IMR-90 (cell line): ENCODE measurements around the gene ZNF454. TPM values are rescaled to one million over a fixed set of nuclear protein-coding genes. Genes with fewer than 3 reads are reported as not detected.

Experiments
- ATAC-seq: fragments of 200-7000 bp; cut with Tn5 transposase; 2 replicates; pipeline ENCODE4 v1.9.1; 2020; ENCODE audit warnings: low read depth, mild to moderate bottlenecking, moderate library complexity
- BruUV-seq: library from RNA; stranded (reverse); fragments of 400-500 nt; replicated peaks from 2 replicates; lab custom pipeline; 2021; lab: Mats Ljungman, UMichigan
- CTCF ChIA-PET: fragments of 300-600 bp; formaldehyde crosslinking; extraction: SDS; loops from one replicate; lab custom pipeline; 2021; ENCODE audit warnings: antibody characterized with exemption; lab: Yijun Ruan, JAX
- POLR2A ChIA-PET: fragments of 300-600 bp; sonication (Branson Sonifier 250); formaldehyde crosslinking; loops from one replicate; lab custom pipeline; 2022; ENCODE audit warnings: antibody characterized with exemption; ENCODE audit not compliant: unreplicated experiment; lab: Charles Lee
- DNase-seq: peaks from one replicate; pipeline ENCODE4 v3.0.0; 2013
- H2AFZ ChIP-seq: replicated peaks from 2 replicates; pipeline ENCODE3; 2013; ENCODE audit warnings: low read length, mild to moderate bottlenecking; ENCODE audit not compliant: poor library complexity
- H2AK5ac ChIP-seq: 2 replicates; pipeline ENCODE4 v1.6.1; 2013; ENCODE audit warnings: low read depth, low read length, inconsistent platforms
- H2AK9ac ChIP-seq: replicated peaks from 2 replicates; pipeline ENCODE3; 2013; ENCODE audit warnings: mild to moderate bottlenecking, low read depth, low read length, moderate library complexity; ENCODE audit not compliant: poor library complexity
- H2BK120ac ChIP-seq: 2 replicates; pipeline ENCODE4 v1.6.1; 2013; ENCODE audit warnings: low read depth, low read length, inconsistent platforms
- H2BK15ac ChIP-seq: 3 replicates; pipeline ENCODE4 v1.6.1; 2013; ENCODE audit warnings: low read depth, low read length, inconsistent platforms
- H2BK20ac ChIP-seq: 2 replicates; pipeline ENCODE4 v1.6.1; 2013; ENCODE audit warnings: low read depth, mild to moderate bottlenecking, inconsistent platforms, low read length, moderate library complexity
- H2BK5ac ChIP-seq: 2 replicates; pipeline ENCODE4 v1.6.1; 2013; ENCODE audit warnings: mild to moderate bottlenecking, low read depth, low read length, inconsistent platforms; ENCODE audit not compliant: poor library complexity, severe bottlenecking
- H3K14ac ChIP-seq: replicated peaks from 2 replicates; pipeline ENCODE4 v1.6.1; 2013; ENCODE audit warnings: low read depth, low read length, inconsistent platforms
- H3K18ac ChIP-seq: 2 replicates; pipeline ENCODE4 v1.6.1; 2013; ENCODE audit warnings: low read depth, low read length, control low read depth
- H3K23ac ChIP-seq: 2 replicates; pipeline ENCODE4 v1.6.1; 2013; ENCODE audit warnings: low read depth, low read length, inconsistent platforms
- H3K27ac ChIP-seq: 2 replicates; pipeline ENCODE4 v1.5.1; 2013; ENCODE audit warnings: mild to moderate bottlenecking, control low read depth, low read length; ENCODE audit not compliant: insufficient read depth
- H3K27me3 ChIP-seq: 2 replicates; pipeline ENCODE4 v1.6.1; 2013; ENCODE audit warnings: low read length; ENCODE audit not compliant: control insufficient read depth, insufficient read depth
- H3K36me3 ChIP-seq: 2 replicates; pipeline ENCODE4 v1.6.1; 2013; ENCODE audit warnings: low read length, mixed read lengths; ENCODE audit not compliant: control insufficient read depth, insufficient read depth
- H3K4ac ChIP-seq: 2 replicates; pipeline ENCODE4 v1.6.1; 2013; ENCODE audit warnings: low read depth, low read length, inconsistent platforms
- H3K4me1 ChIP-seq: 2 replicates; pipeline ENCODE4 v1.6.1; 2013; ENCODE audit warnings: low read length, mixed read lengths; ENCODE audit not compliant: control insufficient read depth, insufficient read depth
- H3K4me2 ChIP-seq: 2 replicates; pipeline ENCODE4 v1.6.1; 2013; ENCODE audit warnings: low read depth, mild to moderate bottlenecking, control low read depth, low read length, moderate library complexity
- H3K4me3 ChIP-seq: 2 replicates; pipeline ENCODE4 v1.5.1; 2013; ENCODE audit warnings: low read depth, mild to moderate bottlenecking, control low read depth, low read length, moderate library complexity; ENCODE audit not compliant: insufficient read depth
- H3K56ac ChIP-seq: 2 replicates; pipeline ENCODE4 v1.6.1; 2013; ENCODE audit warnings: low read length, inconsistent platforms; ENCODE audit not compliant: insufficient read depth; ENCODE audit errors: extremely low read depth
- H3K79me1 ChIP-seq, 2 experiments: 2 replicates each; pipeline ENCODE4 v1.6.1; 2013; ENCODE audit warnings: low read length in 2 of 2, inconsistent platforms in 1 of 2, low read depth in 1 of 2
- H3K9ac ChIP-seq: 2 replicates; pipeline ENCODE4 v1.6.1; 2013; ENCODE audit warnings: low read depth, low read length, control low read depth
- H3K9me1 ChIP-seq: 2 replicates; pipeline ENCODE4 v1.6.1; 2013; ENCODE audit warnings: low read length, inconsistent platforms; ENCODE audit not compliant: insufficient read depth
- H3K9me3 ChIP-seq: 2 replicates; pipeline ENCODE4 v1.6.1; 2013; ENCODE audit warnings: low read length; ENCODE audit not compliant: control insufficient read depth, insufficient read depth
- H4K20me1 ChIP-seq: 2 replicates; pipeline ENCODE4 v1.6.1; 2013; ENCODE audit warnings: low read length, inconsistent platforms; ENCODE audit not compliant: insufficient read depth
- H4K5ac ChIP-seq: 2 replicates; pipeline ENCODE4 v1.6.1; 2013; ENCODE audit warnings: mild to moderate bottlenecking, low read depth, low read length, control low read depth
- H4K8ac ChIP-seq, 2 experiments: 2 replicates each; pipeline ENCODE4 v1.6.1; 2013; ENCODE audit warnings: low read depth in 2 of 2, low read length in 2 of 2, control low read depth in 1 of 2, inconsistent platforms in 1 of 2
- H4K91ac ChIP-seq: 2 replicates; pipeline ENCODE4 v1.6.1; 2013; ENCODE audit warnings: low read depth, low read length, inconsistent platforms; ENCODE audit not compliant: insufficient read depth
- BHLHE40 ChIP-seq: fragments of 150-350 bp; IDR thresholded peaks from 2 replicates; pipeline ENCODE4 v1.6.1; 2016; ENCODE audit warnings: mild to moderate bottlenecking, low read depth, low read length
- CEBPB ChIP-seq: IDR thresholded peaks from 2 replicates; pipeline ENCODE4 v1.6.1; 2012; ENCODE audit warnings: low read depth, low read length, improper control_type of control experiment
- CHD1 ChIP-seq: IDR thresholded peaks from 2 replicates; pipeline ENCODE4 v1.6.1; 2012; ENCODE audit warnings: low read depth, low read length, improper control_type of control experiment
- FOS ChIP-seq: fragments of 150-350 bp; IDR thresholded peaks from 2 replicates; pipeline ENCODE4 v1.6.1; 2016; ENCODE audit warnings: low read depth, low read length
- MAFK ChIP-seq: IDR thresholded peaks from 2 replicates; pipeline ENCODE4 v1.6.1; 2012; ENCODE audit warnings: low read depth, low read length, improper control_type of control experiment
- MAZ ChIP-seq: IDR thresholded peaks from 2 replicates; pipeline ENCODE4 v1.6.1; 2012; ENCODE audit warnings: low read depth, mild to moderate bottlenecking, low read length, improper control_type of control experiment, moderate library complexity, borderline replicate concordance
- MXI1 ChIP-seq: IDR thresholded peaks from 2 replicates; pipeline ENCODE4 v1.6.1; 2012; ENCODE audit warnings: low read depth, mild to moderate bottlenecking, low read length, moderate library complexity, borderline replicate concordance
- NFE2L2 ChIP-seq: fragments of 150-350 bp; IDR thresholded peaks from 2 replicates; pipeline ENCODE4 v1.6.1; 2016; ENCODE audit warnings: low read depth, mild to moderate bottlenecking, low read length
- POLR2A ChIP-seq: IDR thresholded peaks from 2 replicates; pipeline ENCODE4 v1.6.1; 2012; ENCODE audit warnings: mild to moderate bottlenecking, low read depth, low read length
- RAD21 ChIP-seq: IDR thresholded peaks from 2 replicates; pipeline ENCODE4 v1.6.1; 2012; ENCODE audit warnings: low read length, improper control_type of control experiment
- RCOR1 ChIP-seq: IDR thresholded peaks from 2 replicates; pipeline ENCODE4 v1.6.1; 2012; ENCODE audit warnings: mild to moderate bottlenecking, low read length, improper control_type of control experiment; ENCODE audit not compliant: insufficient replicate concordance
- RFX5 ChIP-seq: IDR thresholded peaks from 2 replicates; pipeline ENCODE4 v1.8.0; 2012; ENCODE audit warnings: low read depth, mild to moderate bottlenecking, low read length, moderate library complexity
- SMC3 ChIP-seq: fragments of 150-350 bp; IDR thresholded peaks from 2 replicates; pipeline ENCODE4 v1.6.1; 2016; ENCODE audit warnings: low read depth, mild to moderate bottlenecking, antibody characterized with exemption, low read length, moderate library complexity
- WGBS, 2 experiments: methylation state at CpG; one replicate each; pipeline versions ENCODE4 v1.1.5 to v1.1.7; 2013; ENCODE audit warnings: missing lambda C conversion rate in 2 of 2; ENCODE audit not compliant: insufficient read length in 1 of 2; ENCODE audit errors: extremely low coverage in 2 of 2; 5-methylcytosine and 5-hydroxymethylcytosine counted together
- dilution Hi-C: fragments of 300-500 bp; cut with HindIII; formaldehyde crosslinking; loops from one replicate; pipeline ENCODE4 v1.14.3; 2018; ENCODE audit warnings: low sequenced_read_pairs; ENCODE audit not compliant: unreplicated experiment
- in situ Hi-C: fragments of 300-500 bp; cut with MboI; formaldehyde crosslinking; loops from 3 replicates; pipeline ENCODE4 v1.14.3; 2019; ENCODE audit warnings: low sequenced_read_pairs, inconsistent platforms, mixed read lengths
- intact Hi-C: fragments of 100-400 bp; cut with micrococcal nuclease; formaldehyde crosslinking; loops from 2 replicates; pipeline ENCODE4 v1.10.0; 2022
- polyA plus RNA-seq, 3 experiments: library from polyadenylated mRNA; depleted of rRNA; stranded (reverse); fragments of >200 nt; gene quantifications; 2 replicates each; pipeline ENCODE4 v1.2.3, GENCODE V29; 2012; ENCODE audit warnings: low replicate concordance in 1 of 3
- total RNA-seq: library from RNA; depleted of rRNA; stranded (reverse); fragments of >200 nt; gene quantifications from 2 replicates; pipeline ENCODE4 v1.2.3, GENCODE V29; 2012
- TF ChIP-seq, protein P1 (sequence below): fragments of 150-350 bp; IDR thresholded peaks from 2 replicates; pipeline ENCODE4 v1.6.1; 2016; ENCODE audit warnings: low read depth, mild to moderate bottlenecking, low read length, moderate library complexity, borderline replicate concordance
- TF ChIP-seq, protein P2 (sequence below): conservative IDR thresholded peaks from 2 replicates; pipeline ENCODE4 v1.5.1; 2012; ENCODE audit warnings: mild to moderate bottlenecking, low read depth, low read length, improper control_type of control experiment
- TF ChIP-seq, protein P3 (sequence below): fragments of 150-350 bp; IDR thresholded peaks from 2 replicates; pipeline ENCODE4 v1.6.1; 2017; ENCODE audit warnings: mild to moderate bottlenecking, antibody characterized with exemption, low read length, low read depth

The ZNF454 gene
- total and polyA plus RNA-seq, 2 of the 4 experiments (the other 2 are of a cell fraction): 0.12 to 0.18 TPM

DNA sequence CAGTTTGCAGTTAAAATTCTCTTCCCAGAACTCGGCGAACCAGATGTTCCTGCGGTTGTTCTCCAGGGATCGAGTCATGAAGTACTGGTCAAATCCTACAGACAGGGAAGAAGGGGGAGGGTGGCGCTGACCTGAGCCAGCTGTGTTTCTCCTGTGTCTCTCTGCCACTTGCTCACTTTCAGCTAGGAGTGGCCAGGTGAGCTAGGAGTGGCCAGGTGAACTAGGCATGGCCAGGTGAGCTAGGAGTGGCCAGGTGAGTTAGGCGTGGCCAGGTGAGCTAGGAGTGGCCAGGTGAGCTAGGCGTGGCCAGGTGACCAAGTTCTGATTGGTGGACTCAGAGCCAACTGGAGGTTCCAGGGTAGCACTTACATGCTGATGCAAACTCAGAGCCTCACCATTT lies 48.3 kb downstream of the ZNF454 start:
- intact Hi-C loops (no loop called here), dilution Hi-C loops (no loop called here)

More for the DNA sequence above, 48.3 kb downstream of the ZNF454 start:
- Histone ChIP-seq H3K4ac (no peak overlapping the region), H2AK5ac (no peak overlapping the region), H2BK15ac (no peak overlapping the region), H2BK5ac (no peak overlapping the region), H2AFZ (no peak overlapping the region), H3K4me1 (no peaks in the 10 kb centered on the region), H2BK20ac (no peak overlapping the region), H3K9me1 (no peaks in the 10 kb centered on the region), H3K14ac (no peak overlapping the region), H4K20me1 (no peaks in the 10 kb centered on the region), H3K18ac (no peak overlapping the region), H3K9me3 (peaks cover 70% of the 10 kb centered on the region), H4K91ac (no peak overlapping the region), H3K36me3 (no peaks in the 10 kb centered on the region), H3K27me3 (peaks cover 1% of the 10 kb centered on the region; the same call in 1 of the 2 replicates), H3K56ac (no peak overlapping the region), H3K4me3 (no peak overlapping the region), H3K79me1 (no peaks in the 10 kb centered on the region), H4K8ac (no peak overlapping the region), H4K5ac (no peak overlapping the region), H3K9ac (no peak overlapping the region), H3K4me2 (no peak overlapping the region), H2AK9ac (no peak overlapping the region), H2BK120ac (no peak overlapping the region), H3K27ac (no peak overlapping the region), H3K23ac (no peak overlapping the region)
- TF ChIP-seq RCOR1 (no peak), MAZ (no peak), MAFK (no peak), SMC3 (no peak), MXI1 (no peak), NFE2L2 (no peak), CEBPB (no peak), BHLHE40 (no peak), CHD1 (no peak), POLR2A (no peak), FOS (no peak), RAD21 (no peak), RFX5 (no peak)
- TF ChIP-seq, protein P1, sequence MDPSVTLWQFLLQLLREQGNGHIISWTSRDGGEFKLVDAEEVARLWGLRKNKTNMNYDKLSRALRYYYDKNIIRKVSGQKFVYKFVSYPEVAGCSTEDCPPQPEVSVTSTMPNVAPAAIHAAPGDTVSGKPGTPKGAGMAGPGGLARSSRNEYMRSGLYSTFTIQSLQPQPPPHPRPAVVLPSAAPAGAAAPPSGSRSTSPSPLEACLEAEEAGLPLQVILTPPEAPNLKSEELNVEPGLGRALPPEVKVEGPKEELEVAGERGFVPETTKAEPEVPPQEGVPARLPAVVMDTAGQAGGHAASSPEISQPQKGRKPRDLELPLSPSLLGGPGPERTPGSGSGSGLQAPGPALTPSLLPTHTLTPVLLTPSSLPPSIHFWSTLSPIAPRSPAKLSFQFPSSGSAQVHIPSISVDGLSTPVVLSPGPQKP: no peak
- TF ChIP-seq, protein P2, sequence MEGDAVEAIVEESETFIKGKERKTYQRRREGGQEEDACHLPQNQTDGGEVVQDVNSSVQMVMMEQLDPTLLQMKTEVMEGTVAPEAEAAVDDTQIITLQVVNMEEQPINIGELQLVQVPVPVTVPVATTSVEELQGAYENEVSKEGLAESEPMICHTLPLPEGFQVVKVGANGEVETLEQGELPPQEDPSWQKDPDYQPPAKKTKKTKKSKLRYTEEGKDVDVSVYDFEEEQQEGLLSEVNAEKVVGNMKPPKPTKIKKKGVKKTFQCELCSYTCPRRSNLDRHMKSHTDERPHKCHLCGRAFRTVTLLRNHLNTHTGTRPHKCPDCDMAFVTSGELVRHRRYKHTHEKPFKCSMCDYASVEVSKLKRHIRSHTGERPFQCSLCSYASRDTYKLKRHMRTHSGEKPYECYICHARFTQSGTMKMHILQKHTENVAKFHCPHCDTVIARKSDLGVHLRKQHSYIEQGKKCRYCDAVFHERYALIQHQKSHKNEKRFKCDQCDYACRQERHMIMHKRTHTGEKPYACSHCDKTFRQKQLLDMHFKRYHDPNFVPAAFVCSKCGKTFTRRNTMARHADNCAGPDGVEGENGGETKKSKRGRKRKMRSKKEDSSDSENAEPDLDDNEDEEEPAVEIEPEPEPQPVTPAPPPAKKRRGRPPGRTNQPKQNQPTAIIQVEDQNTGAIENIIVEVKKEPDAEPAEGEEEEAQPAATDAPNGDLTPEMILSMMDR: no peak
- TF ChIP-seq, protein P3, sequence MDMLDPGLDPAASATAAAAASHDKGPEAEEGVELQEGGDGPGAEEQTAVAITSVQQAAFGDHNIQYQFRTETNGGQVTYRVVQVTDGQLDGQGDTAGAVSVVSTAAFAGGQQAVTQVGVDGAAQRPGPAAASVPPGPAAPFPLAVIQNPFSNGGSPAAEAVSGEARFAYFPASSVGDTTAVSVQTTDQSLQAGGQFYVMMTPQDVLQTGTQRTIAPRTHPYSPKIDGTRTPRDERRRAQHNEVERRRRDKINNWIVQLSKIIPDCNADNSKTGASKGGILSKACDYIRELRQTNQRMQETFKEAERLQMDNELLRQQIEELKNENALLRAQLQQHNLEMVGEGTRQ: no peak
- in situ Hi-C loops: no loop called here
- BruUV-seq: no TSS peak
- ATAC-seq (no peak), DNase-seq (no peak)
- 60% methylated on average over 2 of the region's 7 CpGs; no CpG with 5 or more reads in 1 of the 2 experiments for WGBS, 2 experiments
- CTCF ChIA-PET: no interaction called here
- POLR2A ChIA-PET: no interaction called here
